Activated naive CD8-positive, alpha-beta T cell treated with anti-CD3 and anti-CD28 coated beads, Interleukin-2, amount 50 U/mL, for 16 hours (primary cell): ENCODE measurements around the gene RBM20.
"Not testable (repeated sequence)": the region's sequence is repeated elsewhere in the genome, so short reads cannot be mapped to it uniquely, and the experiment has no call there.

Experiments used
- DNase-seq: peaks from one replicate; pipeline ENCODE4 v3.0.0-alpha.2; 2020; ENCODE audit warnings: low read depth, low spot score

RBM20 gene

GRCh38 chr10:110704906-110705476 lies 60.9 kb downstream of the RBM20 start:
- no peak for DNase-seq

- DNase-seq = not testable (repeated sequence)
These were observed 61.5 kb downstream of the RBM20 start for GRCh38 chr10:110705596-110705995.

- DNase-seq = no peak
These were observed 62.6 kb downstream of the RBM20 start for GRCh38 chr10:110706690-110707098.

GRCh38 chr10:110708776-110709443 lies 64.8 kb downstream of the RBM20 start:
- no peak for DNase-seq

GRCh38 chr10:110709444-110709828 lies 65.3 kb downstream of the RBM20 start:
- DNase-seq = no peak

GRCh38 chr10:110709964-110710587 lies 65.9 kb downstream of the RBM20 start:
- no peak for DNase-seq

- no peak for DNase-seq
These were observed 66.5 kb downstream of the RBM20 start for GRCh38 chr10:110710621-110711020.

- DNase-seq = no peak
These were observed 67.2 kb downstream of the RBM20 start for GRCh38 chr10:110711382-110711781.

GRCh38 chr10:110714356-110714755 lies 70.2 kb downstream of the RBM20 start:
- no peak for DNase-seq

GRCh38 chr10:110717781-110718589 lies 73.8 kb downstream of the RBM20 start:
- no peak for DNase-seq

- no peak for DNase-seq
These were observed 77.4 kb downstream of the RBM20 start for GRCh38 chr10:110721406-110722038.

- DNase-seq = no peak
These were observed 79.2 kb downstream of the RBM20 start for GRCh38 chr10:110723224-110723891.

- no peak for DNase-seq
These were observed 80.2 kb downstream of the RBM20 start for GRCh38 chr10:110724116-110724921.

- DNase-seq = no peak
These were observed 80.8 kb downstream of the RBM20 start for GRCh38 chr10:110724937-110725336.

GRCh38 chr10:110725801-110726630 lies 81.9 kb downstream of the RBM20 start:
- DNase-seq = no peak

- not testable (repeated sequence) for DNase-seq
These were observed 83.6 kb downstream of the RBM20 start for GRCh38 chr10:110727785-110728184.

GRCh38 chr10:110730345-110731050 lies 86.4 kb downstream of the RBM20 start:
- DNase-seq = no peak

GRCh38 chr10:110733218-110733952 lies 89.2 kb downstream of the RBM20 start:
- no peak for DNase-seq
